K562 (cell line): ENCODE measurements around the gene GADL1. TPM values are rescaled to one million over a fixed set of nuclear protein-coding genes. Genes with fewer than 3 reads are reported as not detected.

Experiments
- REST ChIP-seq, 2 experiments: fragments of 450-650 bp; formaldehyde crosslinking in 1 of 2; IDR thresholded peaks; 2 replicates each; pipeline versions ENCODE4 v1.4.0 to v1.6.1; 2014 to 2020; ENCODE audit warnings: mild to moderate bottlenecking in 2 of 2, borderline replicate concordance in 1 of 2, low read depth in 1 of 2
- polyA plus RNA-seq, 8 experiments: library from polyadenylated mRNA; depleted of rRNA in 4 of 8; stranded (reverse) in 5 of 8; unstranded in 3 of 8; fragments of >200 nt; fragmentation: Nextera tagmentation in 2 of 8; fragmentation: Illumina TruSeq in 1 of 8; extraction: Ambion mirVana in 2 of 8; extraction: Trizol in 1 of 8; gene quantifications; 2 replicates each; pipeline versions ENCODE4 v1.2.1 to v1.2.3, GENCODE V29; 2011 to 2014; ENCODE audit warnings: inconsistent platforms in 1 of 8, missing spikeins in 1 of 8
- total RNA-seq, 7 experiments: library from RNA; depleted of rRNA in 6 of 7; stranded (reverse); fragments of >200 nt in 6 of 7; fragmentation: Illumina TruSeq in 2 of 7; extraction: Trizol in 2 of 7; gene quantifications; 2 replicates each; pipeline versions ENCODE4 v1.2.1 to v1.2.3, GENCODE V29; 2011 to 2021; ENCODE audit warnings: low replicate concordance in 1 of 7

The GADL1 gene
- total and polyA plus RNA-seq, 9 of the 15 experiments (the other 6 are each of a cell fraction or from before 2014, with no cell fraction given): 0.07 TPM; not detected in 8

- TF ChIP-seq REST (IDR thresholded peaks at IDR 0.05; ENCODE audit: borderline replicate concordance): peak; percentile 22; the same call in 1 of the 2 replicates
- TF ChIP-seq REST (CRISPR knock-in tag; IDR thresholded peaks at IDR 0.05; ENCODE audit: low read depth): no peak
These were observed 200.9 kb downstream of the GADL1 start (continued) for GRCh38 chr3:30693470-30694120.
